ENCODE results near the gene ID1. TPM values are rescaled to one million over a fixed set of nuclear protein-coding genes. Genes with fewer than 3 reads are reported as not detected.
A peak's percentile ranks its signal among the peaks of the same experiment; 100 is the strongest.

ID1 gene
- total and polyA plus RNA-seq, 2 of the 13 experiments (the other 11 are each of a cell fraction or from before 2014, with no cell fraction given): 320 to 419 TPM

DNA sequence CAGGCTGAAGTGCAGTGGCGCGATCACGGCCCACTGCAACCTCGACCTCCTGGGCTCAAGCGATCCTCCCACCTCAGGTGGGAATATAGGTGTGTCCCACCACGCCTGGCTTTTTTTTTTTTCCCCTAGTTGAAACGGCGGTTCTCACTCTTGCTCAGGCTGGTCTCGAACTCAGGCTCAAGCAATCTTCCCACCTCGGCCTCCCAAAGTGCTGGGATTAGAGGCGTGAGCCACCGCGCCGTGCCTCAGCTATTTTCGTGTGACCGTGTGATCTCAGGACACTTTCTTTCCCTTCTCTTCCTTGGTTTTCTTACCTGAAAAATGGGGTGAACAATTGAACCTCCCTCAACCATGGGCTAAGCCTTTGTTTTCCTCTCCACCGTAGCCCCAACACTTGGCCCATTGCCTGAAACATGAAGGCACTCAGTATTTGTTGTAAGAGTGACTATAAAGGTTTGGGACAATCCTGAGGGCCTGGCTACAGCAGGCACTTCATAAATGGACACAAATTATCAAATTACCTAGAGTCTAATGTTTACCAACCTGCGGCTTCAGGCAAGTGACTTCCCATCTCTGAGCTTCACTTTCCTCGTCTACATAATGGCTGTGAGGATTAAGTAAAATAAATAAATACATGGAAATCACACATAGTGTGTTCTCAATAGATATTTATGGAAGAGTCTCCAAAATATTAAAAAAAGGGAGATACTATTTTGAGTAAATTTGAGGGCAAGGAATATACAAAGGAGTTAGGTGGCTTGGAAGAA lies 31.4 kb upstream of the ID1 start (continued):
- TF ChIP-seq TP53 (CRISPR knock-in tag; conservative IDR thresholded peaks at IDR 0.05) (0 out of 2 replicates have a peak, but pooled peaks have one; percentile 30), DMAP1 (CRISPR knock-in tag; IDR thresholded peaks at IDR 0.05) (peak; percentile 48; the same call in 1 of the 2 replicates), ZMYM2 (CRISPR knock-in tag; IDR thresholded peaks at IDR 0.05) (peak; percentile 87; the same call in 1 of the 2 replicates), FOXA3 (CRISPR knock-in tag; IDR thresholded peaks at IDR 0.05) (0 out of 2 replicates have a peak, but pooled peaks have one; percentile 8), BCL6 (CRISPR knock-in tag; IDR thresholded peaks at IDR 0.05) (peak; percentile 1; the same call in 1 of the 2 replicates), ZNF430 (CRISPR knock-in tag; IDR thresholded peaks at IDR 0.05) (0 out of 2 replicates have a peak, but pooled peaks have one; percentile 6), HOXD1 (CRISPR knock-in tag; IDR thresholded peaks at IDR 0.05) (peak; percentile 7; the same call in 1 of the 2 replicates), ZNF629 (CRISPR knock-in tag; conservative IDR thresholded peaks at IDR 0.05) (peak; percentile 97), SIN3A (IDR thresholded peaks at IDR 0.05; ENCODE audit: borderline replicate concordance, low read depth, low read length) (0 out of 2 replicates have a peak, but pooled peaks have one; percentile 38), FOXJ3 (CRISPR knock-in tag; IDR thresholded peaks at IDR 0.05; ENCODE audit: borderline replicate concordance) (no peak; the same call in 1 of the 2 replicates), ZNF124 (CRISPR knock-in tag; IDR thresholded peaks at IDR 0.05) (peak; percentile 19; the same call in 1 of the 2 replicates), ZNF501 (CRISPR knock-in tag; IDR thresholded peaks at IDR 0.05) (peak; percentile 58; the same call in 1 of the 2 replicates), CAMTA2 (CRISPR knock-in tag; IDR thresholded peaks at IDR 0.05; ENCODE audit: borderline replicate concordance) (0 out of 2 replicates have a peak, but pooled peaks have one; percentile 86), ZNF224 (CRISPR knock-in tag; IDR thresholded peaks at IDR 0.05) (0 out of 2 replicates have a peak, but pooled peaks have one; percentile 39), GFI1 (CRISPR knock-in tag; IDR thresholded peaks at IDR 0.05; ENCODE audit: borderline replicate concordance) (no peak), ZFY (CRISPR knock-in tag; IDR thresholded peaks at IDR 0.05) (no peak)
- TF ChIP-seq, protein P1, sequence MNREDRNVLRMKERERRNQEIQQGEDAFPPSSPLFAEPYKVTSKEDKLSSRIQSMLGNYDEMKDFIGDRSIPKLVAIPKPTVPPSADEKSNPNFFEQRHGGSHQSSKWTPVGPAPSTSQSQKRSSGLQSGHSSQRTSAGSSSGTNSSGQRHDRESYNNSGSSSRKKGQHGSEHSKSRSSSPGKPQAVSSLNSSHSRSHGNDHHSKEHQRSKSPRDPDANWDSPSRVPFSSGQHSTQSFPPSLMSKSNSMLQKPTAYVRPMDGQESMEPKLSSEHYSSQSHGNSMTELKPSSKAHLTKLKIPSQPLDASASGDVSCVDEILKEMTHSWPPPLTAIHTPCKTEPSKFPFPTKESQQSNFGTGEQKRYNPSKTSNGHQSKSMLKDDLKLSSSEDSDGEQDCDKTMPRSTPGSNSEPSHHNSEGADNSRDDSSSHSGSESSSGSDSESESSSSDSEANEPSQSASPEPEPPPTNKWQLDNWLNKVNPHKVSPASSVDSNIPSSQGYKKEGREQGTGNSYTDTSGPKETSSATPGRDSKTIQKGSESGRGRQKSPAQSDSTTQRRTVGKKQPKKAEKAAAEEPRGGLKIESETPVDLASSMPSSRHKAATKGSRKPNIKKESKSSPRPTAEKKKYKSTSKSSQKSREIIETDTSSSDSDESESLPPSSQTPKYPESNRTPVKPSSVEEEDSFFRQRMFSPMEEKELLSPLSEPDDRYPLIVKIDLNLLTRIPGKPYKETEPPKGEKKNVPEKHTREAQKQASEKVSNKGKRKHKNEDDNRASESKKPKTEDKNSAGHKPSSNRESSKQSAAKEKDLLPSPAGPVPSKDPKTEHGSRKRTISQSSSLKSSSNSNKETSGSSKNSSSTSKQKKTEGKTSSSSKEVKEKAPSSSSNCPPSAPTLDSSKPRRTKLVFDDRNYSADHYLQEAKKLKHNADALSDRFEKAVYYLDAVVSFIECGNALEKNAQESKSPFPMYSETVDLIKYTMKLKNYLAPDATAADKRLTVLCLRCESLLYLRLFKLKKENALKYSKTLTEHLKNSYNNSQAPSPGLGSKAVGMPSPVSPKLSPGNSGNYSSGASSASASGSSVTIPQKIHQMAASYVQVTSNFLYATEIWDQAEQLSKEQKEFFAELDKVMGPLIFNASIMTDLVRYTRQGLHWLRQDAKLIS (CRISPR knock-in tag; IDR thresholded peaks at IDR 0.05): 0 out of 2 replicates have a peak, but pooled peaks have one; percentile 86
- TF ChIP-seq, protein P2, sequence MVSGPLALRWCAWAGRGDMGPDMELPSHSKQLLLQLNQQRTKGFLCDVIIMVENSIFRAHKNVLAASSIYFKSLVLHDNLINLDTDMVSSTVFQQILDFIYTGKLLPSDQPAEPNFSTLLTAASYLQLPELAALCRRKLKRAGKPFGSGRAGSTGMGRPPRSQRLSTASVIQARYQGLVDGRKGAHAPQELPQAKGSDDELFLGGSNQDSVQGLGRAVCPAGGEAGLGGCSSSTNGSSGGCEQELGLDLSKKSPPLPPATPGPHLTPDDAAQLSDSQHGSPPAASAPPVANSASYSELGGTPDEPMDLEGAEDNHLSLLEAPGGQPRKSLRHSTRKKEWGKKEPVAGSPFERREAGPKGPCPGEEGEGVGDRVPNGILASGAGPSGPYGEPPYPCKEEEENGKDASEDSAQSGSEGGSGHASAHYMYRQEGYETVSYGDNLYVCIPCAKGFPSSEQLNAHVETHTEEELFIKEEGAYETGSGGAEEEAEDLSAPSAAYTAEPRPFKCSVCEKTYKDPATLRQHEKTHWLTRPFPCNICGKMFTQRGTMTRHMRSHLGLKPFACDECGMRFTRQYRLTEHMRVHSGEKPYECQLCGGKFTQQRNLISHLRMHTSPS (CRISPR knock-in tag; IDR thresholded peaks at IDR 0.05; ENCODE audit: low read depth): peak; percentile 18; the same call in 1 of the 2 replicates
- TF ChIP-seq, protein P3, sequence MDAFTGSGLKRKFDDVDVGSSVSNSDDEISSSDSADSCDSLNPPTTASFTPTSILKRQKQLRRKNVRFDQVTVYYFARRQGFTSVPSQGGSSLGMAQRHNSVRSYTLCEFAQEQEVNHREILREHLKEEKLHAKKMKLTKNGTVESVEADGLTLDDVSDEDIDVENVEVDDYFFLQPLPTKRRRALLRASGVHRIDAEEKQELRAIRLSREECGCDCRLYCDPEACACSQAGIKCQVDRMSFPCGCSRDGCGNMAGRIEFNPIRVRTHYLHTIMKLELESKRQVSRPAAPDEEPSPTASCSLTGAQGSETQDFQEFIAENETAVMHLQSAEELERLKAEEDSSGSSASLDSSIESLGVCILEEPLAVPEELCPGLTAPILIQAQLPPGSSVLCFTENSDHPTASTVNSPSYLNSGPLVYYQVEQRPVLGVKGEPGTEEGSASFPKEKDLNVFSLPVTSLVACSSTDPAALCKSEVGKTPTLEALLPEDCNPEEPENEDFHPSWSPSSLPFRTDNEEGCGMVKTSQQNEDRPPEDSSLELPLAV (CRISPR knock-in tag; conservative IDR thresholded peaks at IDR 0.05; ENCODE audit: low read depth): no peak
- TF ChIP-seq, protein P4, sequence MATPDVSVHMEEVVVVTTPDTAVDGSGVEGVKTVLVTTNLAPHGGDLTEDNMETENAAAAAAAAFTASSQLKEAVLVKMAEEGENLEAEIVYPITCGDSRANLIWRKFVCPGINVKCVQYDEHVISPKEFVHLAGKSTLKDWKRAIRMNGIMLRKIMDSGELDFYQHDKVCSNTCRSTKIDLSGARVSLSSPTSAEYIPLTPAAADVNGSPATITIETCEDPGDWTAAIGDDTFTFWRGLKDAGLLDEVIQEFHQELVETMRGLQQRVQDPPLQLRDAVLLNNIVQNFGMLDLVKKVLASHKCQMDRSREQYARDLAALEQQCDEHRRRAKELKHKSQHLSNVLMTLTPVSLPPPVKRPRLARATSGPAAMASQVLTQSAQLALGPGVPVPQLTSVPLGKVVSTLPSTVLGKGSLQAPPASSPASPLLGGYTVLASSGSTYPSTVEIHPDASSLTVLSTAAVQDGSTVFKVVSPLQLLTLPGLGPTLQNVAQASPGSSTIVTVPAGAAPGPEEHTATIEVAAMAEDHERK (CRISPR knock-in tag; IDR thresholded peaks at IDR 0.05; ENCODE audit: low read depth): no peak

Measured in HepG2 (cell line).